ENCODE measurements around the gene BICRAL. TPM values are rescaled to one million over a fixed set of nuclear protein-coding genes. Genes with fewer than 3 reads are reported as not detected.

The BICRAL gene
- total and polyA plus RNA-seq, 2 experiments from 2014 or later: 2.1 to 6.3 TPM

DNA sequence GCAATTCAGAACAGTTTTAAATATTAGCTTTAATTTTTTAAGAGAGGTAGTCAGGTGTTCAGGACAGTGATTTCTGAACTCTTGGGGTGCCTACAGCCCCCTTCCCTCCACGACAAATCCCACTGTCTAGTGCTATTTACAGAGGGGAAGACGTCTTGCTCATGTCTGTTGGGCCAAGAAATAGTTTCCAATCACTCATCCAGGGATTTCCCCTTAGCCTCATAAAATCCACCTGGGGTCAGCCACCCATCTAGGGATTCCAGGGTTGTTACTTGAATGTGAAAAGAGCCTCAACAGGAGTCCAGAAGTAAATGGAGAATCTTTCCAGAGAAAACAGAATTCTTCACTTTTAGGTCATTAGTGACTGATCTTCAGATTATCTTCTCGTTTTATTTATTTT, 37.0 kb downstream of the BICRAL start:
- no peak for TF ChIP-seq EZH2 (IDR thresholded peaks at IDR 0.05; ENCODE audit: borderline replicate concordance)
- TF ChIP-seq, protein P1, sequence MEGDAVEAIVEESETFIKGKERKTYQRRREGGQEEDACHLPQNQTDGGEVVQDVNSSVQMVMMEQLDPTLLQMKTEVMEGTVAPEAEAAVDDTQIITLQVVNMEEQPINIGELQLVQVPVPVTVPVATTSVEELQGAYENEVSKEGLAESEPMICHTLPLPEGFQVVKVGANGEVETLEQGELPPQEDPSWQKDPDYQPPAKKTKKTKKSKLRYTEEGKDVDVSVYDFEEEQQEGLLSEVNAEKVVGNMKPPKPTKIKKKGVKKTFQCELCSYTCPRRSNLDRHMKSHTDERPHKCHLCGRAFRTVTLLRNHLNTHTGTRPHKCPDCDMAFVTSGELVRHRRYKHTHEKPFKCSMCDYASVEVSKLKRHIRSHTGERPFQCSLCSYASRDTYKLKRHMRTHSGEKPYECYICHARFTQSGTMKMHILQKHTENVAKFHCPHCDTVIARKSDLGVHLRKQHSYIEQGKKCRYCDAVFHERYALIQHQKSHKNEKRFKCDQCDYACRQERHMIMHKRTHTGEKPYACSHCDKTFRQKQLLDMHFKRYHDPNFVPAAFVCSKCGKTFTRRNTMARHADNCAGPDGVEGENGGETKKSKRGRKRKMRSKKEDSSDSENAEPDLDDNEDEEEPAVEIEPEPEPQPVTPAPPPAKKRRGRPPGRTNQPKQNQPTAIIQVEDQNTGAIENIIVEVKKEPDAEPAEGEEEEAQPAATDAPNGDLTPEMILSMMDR (IDR thresholded peaks at IDR 0.05; ENCODE audit: poor library complexity): no peak
- TF ChIP-seq EZH2phosphoT487 (IDR thresholded peaks at IDR 0.05; ENCODE audit: low read depth, severe bottlenecking, unreplicated experiment): no peak

DNA sequence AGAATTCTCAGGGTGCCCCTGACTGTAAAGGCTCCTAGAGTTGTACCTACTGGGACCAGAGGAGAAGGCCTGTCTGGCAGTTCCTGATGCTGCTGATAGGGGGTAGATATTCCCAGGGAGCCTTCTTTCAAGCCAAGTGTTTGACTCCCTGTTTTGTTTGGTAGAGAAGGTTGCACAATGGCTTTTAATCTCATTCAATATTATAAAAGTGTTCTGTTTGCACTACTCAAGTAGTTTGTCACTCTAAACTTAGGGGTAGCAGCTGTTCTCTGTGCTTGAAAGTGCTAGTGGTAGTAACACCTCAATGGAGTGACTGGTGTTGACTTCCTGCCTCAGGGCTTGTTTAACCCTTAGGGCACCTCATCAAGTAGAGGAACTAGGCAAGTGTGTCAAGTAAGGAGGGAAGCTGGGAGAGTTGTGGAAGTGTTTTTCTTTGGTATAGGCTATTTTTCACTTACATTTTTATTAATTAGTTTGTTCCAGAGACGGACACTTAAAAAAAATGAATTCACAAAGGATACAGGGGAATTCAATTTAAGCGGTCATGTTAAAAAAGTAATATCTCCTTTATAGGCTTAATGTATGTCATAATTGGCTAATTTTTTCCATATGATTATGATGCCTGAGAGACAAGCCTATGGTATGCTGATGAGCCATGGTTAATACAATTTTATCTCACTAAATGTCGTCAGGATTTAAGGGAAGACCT, 38.1 kb downstream of the BICRAL start:
- H3K4me2 ChIP-seq: no peak overlapping the region
- H3K27me3 ChIP-seq: no peaks in the 10 kb centered on the region
- H2AFZ ChIP-seq: no peak overlapping the region
- no peaks in the 10 kb centered on the region for H4K20me1 ChIP-seq (ENCODE audit: insufficient read depth, poor library complexity, severe bottlenecking)
- no peak for DNase-seq (ENCODE audit: low spot score)
- H3K4me1 ChIP-seq (ENCODE audit: insufficient read depth): no peaks in the 10 kb centered on the region
- no peaks in the 10 kb centered on the region for H3K36me3 ChIP-seq (replicated peaks; ENCODE audit: insufficient read depth, low read depth)
- H3K4me3 ChIP-seq: no peak overlapping the region
- 89% methylated on average over 3 of the region's 3 CpGs for WGBS (ENCODE audit: low lambda C conversion rate, missing lambda C conversion rate)
- H3K9me3 ChIP-seq (ENCODE audit: low read depth): no peaks in the 10 kb centered on the region
- peaks cover 5% of the 10 kb centered on the region for H3K79me2 ChIP-seq
- no peak overlapping the region for H3K27ac ChIP-seq
- no peaks in the 10 kb centered on the region for H3K9me2 ChIP-seq (replicated peaks; ENCODE audit: insufficient read depth)
- TF ChIP-seq EZH2 (IDR thresholded peaks at IDR 0.05; ENCODE audit: borderline replicate concordance): no peak
- TF ChIP-seq, protein P1 (IDR thresholded peaks at IDR 0.05; ENCODE audit: poor library complexity): no peak
- no peak for TF ChIP-seq EZH2phosphoT487 (IDR thresholded peaks at IDR 0.05; ENCODE audit: low read depth, severe bottlenecking, unreplicated experiment)

More for the DNA sequence above, 37.0 kb downstream of the BICRAL start:
- peaks cover 5% of the 10 kb centered on the region for H3K79me2 ChIP-seq
- no peaks in the 10 kb centered on the region for H3K27me3 ChIP-seq
- H3K4me3 ChIP-seq: no peak overlapping the region
- no peaks in the 10 kb centered on the region for H3K36me3 ChIP-seq (replicated peaks; ENCODE audit: insufficient read depth, low read depth)
- WGBS (ENCODE audit: low lambda C conversion rate, missing lambda C conversion rate): 71% methylated on average over 3 of the region's 3 CpGs
- H3K4me2 ChIP-seq: no peak overlapping the region
- H3K4me1 ChIP-seq (ENCODE audit: insufficient read depth): no peaks in the 10 kb centered on the region
- no peaks in the 10 kb centered on the region for H4K20me1 ChIP-seq (ENCODE audit: insufficient read depth, poor library complexity, severe bottlenecking)
- H3K9me2 ChIP-seq (replicated peaks; ENCODE audit: insufficient read depth): no peaks in the 10 kb centered on the region
- no peak for DNase-seq (ENCODE audit: low spot score)
- no peak overlapping the region for H3K27ac ChIP-seq
- no peak overlapping the region for H2AFZ ChIP-seq
- H3K9me3 ChIP-seq (ENCODE audit: low read depth): no peaks in the 10 kb centered on the region

DNA sequence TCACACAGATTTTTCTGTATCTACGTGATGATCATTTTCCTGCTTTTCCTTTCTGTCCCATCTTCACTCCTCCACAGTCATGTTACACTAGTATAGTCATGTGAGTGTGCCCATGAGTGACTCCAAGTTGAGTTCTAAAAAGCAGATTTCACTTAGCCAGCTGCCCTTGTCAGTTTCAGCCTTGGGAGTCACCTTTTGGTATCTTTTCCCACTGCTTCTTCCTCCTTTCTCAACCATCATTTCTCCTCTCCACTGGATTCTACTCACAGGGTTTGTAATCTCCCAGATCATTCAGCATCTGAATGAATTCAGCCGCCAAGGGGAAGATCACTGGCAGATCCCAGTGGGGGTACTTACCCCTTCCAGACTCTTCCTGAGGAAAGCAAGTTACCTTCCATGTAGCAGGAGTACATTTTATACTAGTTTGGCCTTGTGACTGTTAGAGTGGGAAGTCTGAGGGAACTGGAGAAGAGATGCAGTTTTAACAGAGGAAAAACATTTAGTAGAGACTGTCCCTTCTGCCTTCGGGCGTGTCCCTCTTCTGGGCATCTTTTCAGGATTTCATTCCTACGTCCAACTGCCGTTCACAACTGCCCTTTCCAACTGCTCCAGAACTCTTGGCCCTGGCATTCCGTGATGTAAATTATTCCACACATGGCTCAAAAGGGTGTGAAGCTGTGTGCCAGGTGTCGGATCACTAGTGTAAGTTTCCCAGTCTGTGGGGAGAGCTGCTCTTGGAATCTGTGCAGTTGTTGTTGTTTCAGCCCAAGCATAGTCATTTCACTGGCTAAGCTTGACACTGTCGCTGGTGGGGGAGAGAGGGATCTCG, 38.9 kb downstream of the BICRAL start:
- H3K27me3 ChIP-seq: no peaks in the 10 kb centered on the region
- no peak overlapping the region for H3K27ac ChIP-seq
- no peak for DNase-seq (ENCODE audit: low spot score)
- no peak overlapping the region for H2AFZ ChIP-seq
- no peak overlapping the region for H3K4me2 ChIP-seq
- H3K4me3 ChIP-seq: no peak overlapping the region
- H3K4me1 ChIP-seq (ENCODE audit: insufficient read depth): no peaks in the 10 kb centered on the region
- 84% methylated on average over 10 of the region's 10 CpGs for WGBS (ENCODE audit: low lambda C conversion rate, missing lambda C conversion rate)
- no peaks in the 10 kb centered on the region for H4K20me1 ChIP-seq (ENCODE audit: insufficient read depth, poor library complexity, severe bottlenecking)
- no peaks in the 10 kb centered on the region for H3K36me3 ChIP-seq (replicated peaks; ENCODE audit: insufficient read depth, low read depth)
- H3K9me2 ChIP-seq (replicated peaks; ENCODE audit: insufficient read depth): no peaks in the 10 kb centered on the region
- H3K9me3 ChIP-seq (ENCODE audit: low read depth): no peaks in the 10 kb centered on the region
- TF ChIP-seq EZH2phosphoT487 (IDR thresholded peaks at IDR 0.05; ENCODE audit: low read depth, severe bottlenecking, unreplicated experiment) (no peak), EZH2 (IDR thresholded peaks at IDR 0.05; ENCODE audit: borderline replicate concordance) (no peak)
- TF ChIP-seq, protein P1 (IDR thresholded peaks at IDR 0.05; ENCODE audit: poor library complexity): no peak
- peaks cover 5% of the 10 kb centered on the region for H3K79me2 ChIP-seq
